GM18498 (cell line): ENCODE measurements around the gene GJC1.

Experiments used
- ATAC-seq: cut with Tn5 transposase; IDR thresholded peaks from one replicate; pipeline ENCODE4 v1.9.1; 2021; ENCODE audit warnings: mild to moderate bottlenecking, moderate library complexity; ENCODE audit not compliant: unreplicated experiment

GJC1 gene

DNA sequence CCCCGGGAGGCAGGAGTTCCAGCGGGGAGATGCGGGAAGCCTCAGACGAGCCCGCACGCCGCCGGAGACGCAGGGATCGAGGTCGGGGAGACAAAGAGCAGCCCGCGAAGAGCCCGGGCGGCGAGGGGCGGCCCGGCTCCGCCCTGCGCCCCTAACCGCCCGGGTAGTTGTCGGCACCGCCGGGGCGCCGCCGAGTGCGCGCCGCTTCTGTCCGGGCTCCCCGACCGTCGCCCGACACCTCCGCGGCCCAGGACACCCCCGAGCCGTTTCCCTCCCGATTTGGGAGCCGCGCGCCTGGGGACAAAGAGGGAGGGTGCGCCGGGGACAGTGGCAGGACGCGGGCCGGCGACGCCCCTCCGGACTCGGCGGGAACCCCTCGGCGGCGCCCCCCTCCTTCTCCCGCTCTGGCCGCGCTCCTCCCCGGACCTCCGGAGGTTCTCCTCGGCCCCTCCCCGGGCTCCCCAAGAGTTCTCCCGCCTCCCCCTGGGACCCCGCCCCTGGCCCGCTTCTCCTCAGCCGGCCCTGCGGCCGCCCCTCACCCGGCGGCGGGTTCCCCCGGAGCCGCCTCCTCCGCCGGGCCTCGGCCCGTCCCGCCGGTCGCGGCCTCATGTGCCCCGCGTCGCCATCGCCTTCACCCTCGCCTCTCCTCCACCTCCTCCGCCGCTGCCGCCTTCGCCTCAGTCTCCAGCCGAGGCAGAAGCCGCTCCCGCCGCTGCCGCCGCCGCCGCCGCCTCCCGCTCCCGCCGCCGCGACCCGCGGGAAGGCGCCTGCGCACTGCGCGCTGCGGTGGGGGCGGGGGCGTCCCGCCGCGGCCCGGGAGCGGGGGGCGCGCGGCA lies at the start of gene GJC1:
Gene GJC1, minus strand, starts transcription at position 765 of the 836 bp plus-strand sequence. CDS start 24,470 bp downstream, outside the sequence.
- no peak for ATAC-seq

DNA sequence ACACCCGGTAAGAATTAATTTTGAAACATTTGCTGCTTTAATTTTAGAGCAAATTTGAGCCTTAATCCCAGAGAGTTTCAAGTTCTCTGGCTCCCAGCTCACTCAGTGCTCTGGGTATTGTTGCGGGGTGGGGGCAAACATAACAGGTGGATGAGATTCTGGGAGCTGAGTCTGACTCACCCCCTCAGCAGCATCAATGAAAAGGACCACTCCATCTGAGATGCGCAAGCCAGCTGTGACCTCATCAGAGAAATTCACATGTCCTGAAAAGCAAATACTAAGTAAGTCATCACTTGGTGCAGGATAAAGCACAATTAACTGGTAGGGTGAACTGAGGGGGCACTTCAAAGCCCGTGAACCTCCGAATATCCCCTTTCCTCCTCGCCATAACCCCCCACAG lies 49.3 kb upstream of the GJC1 start:
- ATAC-seq = no peak

DNA sequence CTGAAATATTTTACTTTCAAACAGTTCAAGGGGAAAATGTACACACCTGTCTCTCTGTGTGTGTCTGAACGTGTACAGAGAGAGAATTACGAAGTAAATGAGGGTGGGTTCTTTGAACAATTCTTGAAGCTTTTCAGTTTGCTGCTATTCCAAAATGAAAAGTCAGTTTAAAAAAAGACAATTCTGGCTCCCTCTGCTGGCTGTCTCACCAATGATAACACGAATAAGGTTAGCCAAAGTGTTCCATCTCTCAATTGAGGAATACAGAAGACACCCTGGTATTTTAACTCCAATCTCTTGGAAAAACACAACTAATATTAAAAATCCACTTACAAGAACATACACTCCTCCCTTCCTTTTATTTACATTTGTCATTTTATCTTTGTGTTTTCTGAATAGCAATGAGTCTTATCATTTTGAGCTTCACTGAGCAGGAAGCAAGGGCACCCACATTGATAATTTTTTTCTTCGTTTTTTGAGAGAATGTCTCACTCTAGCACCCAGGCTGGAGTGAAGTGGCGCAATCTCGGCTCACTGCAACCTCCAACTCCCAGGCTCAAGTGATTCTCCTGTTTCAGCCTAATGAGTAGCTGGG lies 48.6 kb upstream of the GJC1 start:
- ATAC-seq = no peak

DNA sequence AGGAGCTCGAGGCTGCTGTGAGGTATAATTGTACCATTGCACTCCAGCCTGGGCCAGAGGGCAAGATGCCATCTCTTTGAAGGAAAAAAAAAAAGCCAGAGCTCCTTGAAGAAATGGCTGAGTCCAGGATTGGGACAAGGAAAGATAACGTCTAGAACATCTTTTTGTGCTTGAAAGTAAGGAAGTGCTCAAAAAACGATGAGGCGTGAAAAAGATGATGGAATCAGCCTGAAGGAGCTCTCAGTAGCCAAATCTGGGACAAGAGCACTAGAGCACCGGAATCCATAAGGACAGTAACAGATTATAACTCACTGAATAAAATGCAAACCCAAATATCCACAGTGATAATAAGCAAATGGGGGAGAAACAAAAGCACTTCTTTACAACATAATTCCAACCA lies 47.0 kb upstream of the GJC1 start:
- ATAC-seq = no peak

DNA sequence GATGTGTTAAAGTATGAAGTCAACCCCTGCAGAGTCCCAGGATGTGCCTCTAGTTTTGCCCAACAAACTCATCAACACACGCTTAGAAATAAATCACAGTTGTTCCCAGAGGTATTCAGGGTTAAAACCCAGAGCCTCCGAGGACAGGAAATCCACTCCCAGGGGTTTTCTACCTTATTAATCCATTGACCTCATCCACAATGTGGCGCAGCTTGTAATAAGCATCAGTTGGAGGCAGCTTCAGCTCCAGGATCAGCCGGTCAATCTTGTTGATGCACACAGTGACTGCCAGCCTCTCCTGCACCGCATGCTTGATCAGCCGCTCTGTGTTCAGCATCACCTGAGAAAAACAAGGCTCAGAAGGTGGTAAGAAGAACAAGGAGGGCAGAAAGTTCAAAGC lies 45.7 kb upstream of the GJC1 start:
- no peak for ATAC-seq

DNA sequence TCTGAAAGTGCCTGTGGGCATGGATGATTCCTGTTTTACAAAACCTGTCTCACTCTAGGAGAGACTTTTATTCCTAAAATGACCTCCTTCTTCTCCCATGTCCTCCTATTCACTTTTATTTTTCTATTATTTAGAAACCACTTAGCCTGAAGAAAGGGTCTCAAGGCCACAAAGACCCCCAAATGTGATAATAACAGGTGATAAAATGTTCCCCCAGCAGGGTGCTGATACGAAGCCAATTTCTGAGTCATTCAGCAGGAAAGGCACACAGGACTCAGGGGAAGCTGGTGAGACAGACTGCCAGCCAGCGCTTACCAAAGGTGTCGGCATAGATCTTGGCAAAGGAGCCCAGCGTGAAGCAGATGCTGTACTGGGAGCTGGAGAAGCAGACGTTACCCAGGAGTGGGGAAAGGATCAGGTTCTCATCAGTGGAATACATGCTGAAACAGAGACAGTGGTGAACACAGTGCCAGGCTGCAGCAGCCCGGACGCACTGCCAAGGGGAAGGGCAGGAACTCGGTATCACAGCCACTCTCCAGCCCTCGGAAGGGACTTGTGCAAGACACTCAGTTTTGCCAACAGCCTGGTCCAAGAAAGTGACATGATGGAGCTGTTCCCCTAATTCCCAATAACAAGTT lies 42.2 kb upstream of the GJC1 start:
- ATAC-seq = no peak

DNA sequence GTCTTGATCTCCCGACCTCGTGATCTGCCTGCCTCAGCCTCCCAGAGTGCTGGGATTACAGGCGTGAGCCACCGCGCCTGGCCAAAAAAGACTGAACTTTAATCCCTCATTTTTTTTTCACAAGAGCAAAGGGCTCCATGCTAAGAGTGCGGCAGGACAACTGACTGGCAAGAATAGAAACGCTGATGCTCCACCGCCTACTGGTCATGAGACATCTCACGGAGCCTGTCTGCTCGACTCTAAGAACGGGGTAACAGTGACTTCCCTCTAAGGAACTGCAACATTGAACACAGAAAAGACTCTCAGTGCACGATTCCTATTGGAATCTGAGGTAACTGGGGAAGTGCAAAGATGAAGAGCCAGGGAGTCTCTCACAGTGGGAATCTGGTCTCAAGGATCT lies 41.5 kb upstream of the GJC1 start:
- no peak for ATAC-seq

DNA sequence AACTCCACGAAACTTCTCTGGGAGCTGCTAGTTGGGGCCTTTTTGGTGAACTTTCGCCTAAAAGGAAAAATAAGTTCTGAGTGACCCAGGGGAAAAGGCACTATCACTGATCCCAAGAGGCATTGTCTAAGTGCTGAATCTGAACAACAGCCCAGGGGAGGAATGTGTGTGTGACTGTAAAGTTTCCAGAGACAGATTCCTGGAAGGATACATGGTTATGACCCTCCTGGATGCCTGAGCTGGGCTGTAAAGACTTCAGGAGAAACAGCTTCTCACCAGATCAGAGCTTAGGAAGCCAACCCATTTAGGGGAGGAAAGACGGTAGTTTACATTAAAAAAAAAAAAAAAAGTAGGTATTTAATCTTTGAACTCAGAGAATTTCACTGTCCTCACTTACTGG lies 37.8 kb upstream of the GJC1 start:
- ATAC-seq = no peak

DNA sequence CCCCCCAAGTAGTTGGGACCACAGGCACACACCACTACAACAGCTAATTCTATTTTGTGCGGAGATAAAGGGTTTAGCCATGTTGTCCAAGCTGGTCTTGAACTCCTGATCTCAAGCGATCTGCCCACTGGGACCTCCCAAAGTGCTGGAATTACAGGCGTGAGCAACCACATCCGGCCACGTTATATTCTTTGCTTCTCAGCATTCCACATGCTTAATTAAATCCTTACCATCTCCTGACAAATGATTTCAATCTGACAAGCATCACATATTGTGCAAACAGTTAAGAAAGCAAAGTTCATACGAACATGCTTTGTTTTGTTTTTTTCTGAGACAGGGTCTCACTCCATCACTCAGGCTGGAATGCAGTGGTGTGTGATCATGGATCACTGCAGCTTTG lies 35.8 kb upstream of the GJC1 start:
- ATAC-seq = no peak

DNA sequence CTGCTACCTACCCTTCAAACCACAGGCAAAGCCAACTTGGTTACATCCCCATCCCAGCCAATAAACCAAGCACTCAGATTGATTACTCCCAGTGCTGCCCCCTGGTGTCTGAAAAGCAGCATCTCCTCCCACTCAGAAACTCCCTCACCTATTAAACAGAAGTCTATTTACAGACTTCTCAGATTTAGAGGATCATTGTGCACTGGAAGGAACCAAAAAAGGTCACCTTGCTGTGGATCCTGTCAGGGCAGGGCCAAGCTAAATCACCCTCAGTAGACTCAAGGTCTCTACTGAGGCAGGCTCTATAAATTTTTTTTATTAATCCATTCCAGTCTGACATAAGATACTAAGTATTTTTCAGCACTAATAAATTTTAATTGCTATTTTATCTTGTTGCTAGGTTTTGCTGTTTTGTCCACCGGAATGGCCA lies 35.2 kb upstream of the GJC1 start:
- ATAC-seq = no peak

DNA sequence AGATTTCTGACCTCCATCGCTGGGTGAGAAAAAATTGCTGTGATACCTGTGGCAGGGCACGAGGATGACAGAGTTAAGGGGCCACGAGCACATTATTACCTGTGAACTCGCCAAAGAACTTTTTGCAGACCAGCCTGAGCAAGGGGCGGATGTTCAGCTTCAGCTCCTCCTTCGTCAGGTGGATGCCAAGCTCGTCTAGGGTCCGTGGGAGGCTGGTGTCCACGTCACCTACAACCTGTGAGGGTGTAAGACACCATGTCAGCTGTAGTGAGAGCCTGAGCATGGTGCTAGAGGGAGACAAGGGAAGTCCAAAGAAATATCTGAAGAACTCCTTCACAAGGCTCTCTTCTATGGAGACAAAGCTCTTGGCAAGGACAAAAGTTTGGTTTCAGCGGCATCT lies 34.7 kb upstream of the GJC1 start:
- ATAC-seq = no peak

DNA sequence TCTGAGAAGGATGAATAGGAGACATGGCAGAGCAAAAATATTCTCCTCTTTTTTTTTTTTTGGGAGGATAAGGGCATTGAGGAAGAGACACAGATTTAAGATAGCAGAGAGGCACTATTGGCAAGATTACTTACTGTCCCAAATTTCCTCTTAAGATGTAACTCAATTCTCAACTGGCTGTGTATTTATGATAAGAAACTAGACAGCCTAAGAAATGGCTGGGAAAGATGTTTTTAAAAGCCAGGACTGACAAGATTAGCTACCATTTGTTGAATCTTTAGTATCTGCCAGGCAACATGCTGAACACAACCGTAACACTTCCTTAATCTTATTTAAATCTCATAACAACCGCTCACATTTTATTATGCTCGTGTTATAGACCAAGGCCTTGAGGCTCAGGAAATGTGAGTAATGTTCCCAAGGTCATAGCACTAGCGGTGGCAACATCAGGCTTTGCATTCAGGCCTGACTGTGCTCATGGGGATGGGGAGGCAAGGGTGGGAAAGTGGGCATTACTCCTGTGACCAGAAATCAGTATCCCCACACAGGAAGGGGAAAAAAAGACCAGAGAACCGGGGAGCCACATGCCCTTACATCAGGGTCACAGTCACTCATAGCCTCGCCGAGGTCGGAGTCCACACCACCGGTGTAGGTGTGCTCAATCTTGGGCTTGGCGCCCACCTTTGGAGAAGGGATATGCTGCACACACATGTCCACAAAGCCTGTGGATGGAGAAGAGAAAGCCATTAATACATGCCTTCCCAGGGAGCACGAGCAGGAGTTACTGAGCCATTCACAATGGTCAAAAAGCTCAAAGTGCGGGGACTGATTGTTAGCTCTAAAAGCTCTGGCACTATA lies 33.2 kb upstream of the GJC1 start:
- no peak for ATAC-seq

DNA sequence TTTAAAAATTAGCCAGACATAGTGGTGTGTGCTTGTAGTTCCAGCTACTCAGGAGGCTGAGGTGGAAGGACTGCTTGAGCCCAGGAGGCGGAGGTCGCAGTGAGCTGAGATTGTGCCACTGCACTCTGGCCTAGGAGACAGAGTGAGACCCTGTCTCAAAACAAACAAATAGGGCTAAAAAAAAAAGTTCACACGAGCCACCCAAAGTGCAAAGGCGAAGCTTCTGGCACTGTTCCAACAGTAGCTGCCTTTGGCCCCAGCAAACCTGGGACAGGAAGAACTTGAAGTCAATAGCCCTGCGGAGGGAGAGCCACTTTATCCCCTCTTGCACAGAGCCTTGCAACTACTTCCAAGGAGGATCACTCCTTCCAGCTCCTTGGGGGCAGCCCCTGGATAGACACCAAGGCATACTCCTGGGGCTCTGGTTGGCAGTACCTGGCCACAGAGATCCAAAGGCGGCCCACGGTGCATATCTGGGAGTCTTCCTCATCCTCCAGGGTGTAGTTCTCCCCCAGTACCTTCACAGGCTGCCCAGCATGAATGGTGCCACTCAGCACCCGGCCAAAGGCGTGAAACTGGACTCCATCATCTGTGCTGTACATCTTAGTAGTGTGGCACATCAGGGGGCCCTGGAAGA lies 32.3 kb upstream of the GJC1 start:
- no peak for ATAC-seq

DNA sequence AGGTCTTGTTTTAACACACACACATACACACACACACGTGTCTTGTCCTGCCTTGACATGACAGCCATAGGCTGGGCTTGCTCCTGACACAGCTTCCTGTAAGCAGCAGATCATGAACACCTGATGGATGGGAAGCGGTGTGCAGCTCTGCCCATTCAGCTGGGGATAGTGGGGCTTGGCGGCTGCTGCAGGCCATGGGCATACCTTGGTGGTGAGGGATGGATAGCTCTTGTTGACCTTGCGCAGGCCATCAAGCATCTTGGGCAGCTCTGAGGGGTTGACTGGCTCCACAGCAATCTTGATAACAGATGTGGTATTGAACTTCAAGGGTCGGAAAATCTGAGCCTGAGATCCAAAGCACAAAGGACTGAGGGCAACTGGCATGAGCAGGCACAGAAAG lies 29.6 kb upstream of the GJC1 start:
- no peak for ATAC-seq

DNA sequence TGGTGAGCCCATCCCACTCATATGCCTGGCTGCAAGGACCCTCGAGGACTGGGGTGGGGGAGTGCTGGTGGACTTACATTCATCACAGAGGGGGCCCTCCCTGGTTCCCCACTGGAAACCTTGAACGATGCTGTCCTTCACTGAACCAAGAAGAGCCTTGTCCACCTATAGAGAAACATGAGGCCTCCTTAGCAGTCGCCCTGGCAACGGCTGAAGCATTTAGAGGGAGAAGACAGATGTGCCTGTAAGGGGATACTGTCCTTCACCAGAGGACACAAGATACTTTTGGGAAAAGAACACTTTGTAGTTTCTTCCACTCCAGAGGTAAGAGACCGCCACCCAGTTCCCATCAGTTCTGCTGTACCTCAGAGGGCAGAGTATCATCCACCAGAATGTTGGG lies 24.1 kb upstream of the GJC1 start:
- ATAC-seq = no peak

DNA sequence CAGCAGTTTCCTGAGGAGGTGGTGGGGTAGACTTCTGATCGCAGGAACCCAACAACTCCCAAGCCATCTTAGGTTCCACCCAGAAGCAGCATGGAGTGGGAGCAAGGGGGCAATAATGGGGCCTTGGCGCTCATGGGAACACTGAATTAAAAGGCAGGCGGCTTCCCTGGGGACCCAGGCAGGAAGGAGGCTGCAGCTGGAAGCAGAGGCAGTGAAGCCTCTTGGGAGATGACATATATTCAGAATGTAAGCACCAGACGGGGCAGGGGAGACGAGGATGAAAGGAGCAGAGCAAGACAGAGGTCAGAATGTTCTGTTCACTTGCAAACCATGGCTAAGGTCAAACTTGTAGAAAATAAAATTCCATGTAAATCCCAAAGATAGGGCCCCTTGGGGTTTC lies 20.5 kb upstream of the GJC1 start:
- no peak for ATAC-seq

DNA sequence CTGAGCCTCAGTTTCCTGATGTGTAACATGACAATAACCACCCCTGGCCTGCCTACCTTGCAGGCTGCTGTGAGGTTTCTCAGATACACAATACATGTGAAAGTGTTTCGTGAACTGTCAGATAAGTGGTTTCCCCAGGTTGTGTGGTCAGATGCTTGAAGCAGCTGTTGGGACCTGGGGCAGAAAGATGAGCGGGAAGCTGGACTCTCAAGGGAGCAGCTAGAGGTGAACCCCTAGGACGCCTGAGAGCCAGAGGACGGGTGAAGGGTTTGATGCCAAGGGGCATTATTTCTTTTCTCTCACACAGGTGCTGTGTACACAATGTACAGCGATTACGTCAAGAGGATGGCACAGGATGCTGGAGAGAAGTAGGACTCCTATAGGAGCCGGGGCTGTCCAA lies 19.9 kb upstream of the GJC1 start:
- no peak for ATAC-seq

DNA sequence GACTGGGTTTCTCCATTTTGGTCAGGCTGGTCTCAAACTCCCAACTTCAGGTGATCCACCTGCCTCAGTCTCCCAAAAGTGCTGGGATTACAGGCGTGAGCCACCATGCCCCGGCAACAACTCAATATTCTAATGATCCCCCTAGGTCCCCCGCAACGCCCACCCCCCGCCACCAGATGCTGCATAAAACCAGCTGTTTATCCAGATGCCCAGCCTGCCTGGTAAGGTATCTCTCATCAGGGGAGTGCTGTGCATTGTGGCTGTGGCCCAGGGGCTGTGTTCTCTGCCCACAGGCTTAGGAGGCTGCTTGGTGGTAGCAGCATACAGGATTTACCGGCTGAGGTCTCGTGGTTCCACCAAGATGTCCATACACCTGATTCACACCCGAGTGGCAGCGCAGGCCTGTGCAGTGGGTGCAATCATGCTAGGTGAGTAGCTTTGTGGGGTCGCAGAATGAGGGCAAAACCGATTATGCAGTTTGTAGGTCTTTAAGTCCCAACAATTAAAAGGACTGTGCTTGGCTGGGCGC lies 18.9 kb upstream of the GJC1 start:
- no peak for ATAC-seq

DNA sequence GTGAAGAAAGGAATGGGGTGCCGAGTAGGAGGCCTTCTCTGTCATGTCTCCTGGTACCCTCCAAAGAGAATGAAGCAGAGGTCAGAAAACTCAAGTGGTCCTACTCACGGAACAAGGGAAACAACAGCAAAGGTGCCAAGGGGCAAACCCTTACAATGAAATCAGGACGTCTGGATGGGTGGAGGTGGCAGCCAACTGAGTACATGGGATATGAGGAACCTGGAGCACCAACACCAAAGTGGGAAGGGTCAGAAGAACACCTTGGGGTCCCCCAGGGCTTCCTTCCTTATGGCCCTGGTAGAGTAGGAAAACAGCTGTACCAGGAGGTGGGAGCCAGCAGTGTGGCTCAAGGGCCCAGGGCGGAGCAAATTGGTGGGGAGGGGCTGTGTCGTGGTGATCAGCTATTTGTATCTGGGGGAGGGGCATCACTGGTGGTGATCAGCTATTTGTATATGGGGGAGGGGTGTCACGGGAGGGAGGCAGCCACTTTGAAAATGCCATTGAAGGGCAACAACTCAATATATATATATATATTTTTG lies 18.2 kb upstream of the GJC1 start:
- no peak for ATAC-seq

DNA sequence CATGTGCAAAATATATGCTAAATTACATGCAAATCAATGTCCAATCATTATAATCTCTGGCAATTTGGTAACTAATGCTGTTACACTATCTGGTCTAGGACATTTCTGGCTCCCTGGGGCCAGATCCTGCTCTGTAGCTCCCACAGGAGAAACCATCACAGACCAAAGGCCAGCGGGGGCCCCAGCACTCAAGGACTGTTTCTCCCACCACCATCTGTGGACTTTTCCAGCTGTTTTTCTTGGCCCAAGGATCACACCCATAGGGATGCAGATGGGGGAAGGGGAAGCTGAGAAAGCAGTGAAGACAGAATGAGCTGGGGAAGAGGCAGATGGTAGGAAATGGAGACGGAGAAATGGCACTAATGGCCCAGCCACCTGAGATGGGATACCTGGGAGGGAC lies 17.5 kb upstream of the GJC1 start, which contains the start of gene HIGD1B:
Gene HIGD1B, plus strand, starts transcription at position 298 of the 400 bp plus-strand sequence. CDS start 270 bp downstream, outside the sequence.
- no peak for ATAC-seq
